NCI-H1092 treated with DMSO at 0.1 percent for 48 hours (cell line): Measurements from ENCODE around the gene HSD3B2.
A peak's percentile ranks its signal among the peaks of the same experiment; 100 is the strongest.
"Not testable (repeated sequence)": the region's sequence is repeated elsewhere in the genome, so short reads cannot be mapped to it uniquely, and the experiment has no call there.

ENCODE experiments used
- DNase-seq: peaks from one replicate; lab custom pipeline; 2025; lab: John Stamatoyannopoulos, UW

The HSD3B2 gene

DNA sequence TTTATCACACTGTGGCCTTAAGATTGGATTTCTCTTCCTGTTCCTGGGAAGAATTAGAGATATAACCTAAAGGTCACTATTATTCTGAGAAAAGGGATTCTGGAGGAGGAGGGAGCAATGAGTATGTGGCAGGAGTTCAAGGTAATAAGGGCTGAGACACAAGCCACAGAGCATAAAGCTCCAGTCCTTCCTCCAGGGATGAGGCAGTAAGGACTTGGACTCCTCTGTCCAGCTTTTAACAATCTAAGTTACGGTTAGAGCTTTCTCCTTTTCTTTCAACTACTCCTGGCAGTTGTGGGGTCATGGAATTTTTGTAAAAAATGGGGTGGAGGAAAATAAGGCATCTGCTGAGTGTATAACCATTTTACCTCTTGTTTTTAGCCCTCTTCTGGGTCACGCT lies at the start of gene HSD3B2:
Gene HSD3B2, plus strand, starts transcription at position 201 of the 400 bp plus-strand sequence. CDS start 270 bp downstream, outside the sequence.
- DNase-seq = no peak

- no peak for DNase-seq
Measured at GRCh38 chr1:119366424-119366823, 48.5 kb upstream of the HSD3B2 start.

DNA sequence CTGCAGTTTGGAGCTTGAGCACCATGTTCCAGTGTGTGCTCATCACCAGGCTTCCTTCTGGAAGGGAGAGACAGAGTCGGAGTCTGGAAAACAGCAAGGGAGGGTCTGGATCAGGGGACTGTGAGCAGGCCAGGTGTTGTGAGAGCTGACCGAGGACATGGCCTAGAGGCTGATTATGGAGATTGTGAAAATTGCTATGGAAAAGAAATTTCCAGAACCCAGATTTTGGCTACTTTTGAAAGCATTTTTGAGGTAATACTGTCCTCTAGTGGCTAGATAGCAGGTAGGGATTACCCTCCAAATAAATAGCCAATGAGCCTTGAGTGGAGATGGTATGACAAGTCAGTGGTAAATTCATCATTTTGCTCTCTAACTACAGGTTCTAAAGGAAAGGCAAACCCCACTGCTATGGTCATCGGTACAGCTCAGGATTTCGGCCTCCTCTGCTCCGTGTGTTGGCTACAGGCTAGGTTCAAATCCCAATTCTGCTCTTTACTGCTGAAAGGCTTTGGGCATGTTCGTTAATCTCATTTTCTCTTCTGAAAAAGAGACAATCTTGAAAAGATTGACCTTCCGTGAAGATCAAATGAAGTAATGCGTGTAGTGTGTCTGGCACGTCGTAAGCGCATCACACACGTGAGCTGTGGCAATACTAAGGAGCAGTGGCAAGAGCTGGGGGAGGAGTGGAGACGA lies 47.4 kb upstream of the HSD3B2 start:
- peak; percentile 13 for DNase-seq

DNA sequence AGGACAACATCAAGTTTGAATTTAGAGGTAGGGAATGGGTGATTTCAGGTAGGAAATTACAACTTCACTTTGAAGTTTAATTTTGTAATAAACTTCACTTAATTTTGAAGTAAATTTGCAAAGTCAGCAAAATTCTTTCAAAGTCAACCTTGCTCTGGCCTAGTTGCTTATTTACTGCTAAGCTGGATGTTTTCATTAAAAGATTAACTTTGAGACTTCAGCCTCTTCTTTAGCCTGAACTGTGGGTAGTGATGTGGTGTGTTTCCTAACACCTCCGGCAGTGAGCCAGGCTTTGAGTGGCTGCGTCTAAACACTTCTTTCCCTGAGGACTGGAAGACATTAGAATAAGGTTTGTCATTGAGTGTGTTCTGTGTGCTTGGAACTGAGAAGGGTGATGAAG lies 46.4 kb upstream of the HSD3B2 start, which contains the start of gene HAO2:
Gene HAO2, plus strand, starts transcription at position 232 of the 400 bp plus-strand sequence. CDS start 12,301 bp downstream, outside the sequence.
- DNase-seq = no peak

DNA sequence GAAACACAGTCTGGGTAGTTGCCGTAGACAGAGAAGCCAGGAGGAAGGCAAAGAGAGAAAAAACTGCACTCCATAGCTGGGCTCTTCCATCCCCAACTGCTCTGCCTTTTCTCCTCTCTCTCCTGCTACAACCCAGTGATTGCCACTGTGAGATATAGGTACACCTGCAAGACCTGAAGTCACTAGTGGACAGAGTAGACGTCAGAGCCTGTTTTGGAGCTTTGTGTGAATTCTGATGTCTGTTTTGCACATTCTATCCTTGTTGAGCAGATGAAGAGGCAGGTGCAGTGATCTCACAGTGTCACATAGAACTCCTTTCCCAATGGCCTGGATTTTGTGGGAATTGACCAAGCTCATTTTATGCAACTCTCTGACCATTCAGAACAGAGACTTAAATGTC lies 44.2 kb upstream of the HSD3B2 start:
- DNase-seq = no peak

DNA sequence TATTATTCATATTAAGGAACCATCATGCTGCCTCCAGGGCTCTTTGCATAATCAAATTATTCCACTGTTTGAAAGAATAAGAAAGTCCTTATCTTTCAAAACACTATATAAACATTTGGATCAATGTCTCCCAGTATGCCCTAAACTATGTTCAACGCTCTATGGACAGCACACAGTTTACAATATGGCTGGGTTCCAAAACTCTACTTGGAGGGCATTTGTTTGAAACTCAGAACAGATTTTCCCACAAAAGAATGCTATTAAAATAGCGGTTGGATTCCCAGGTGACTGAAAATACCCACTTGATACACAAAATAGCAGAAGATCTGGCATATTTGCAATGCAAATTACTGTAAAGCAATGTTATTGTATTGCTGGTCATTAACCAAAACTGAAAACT lies 43.1 kb upstream of the HSD3B2 start:
- no peak for DNase-seq

DNA sequence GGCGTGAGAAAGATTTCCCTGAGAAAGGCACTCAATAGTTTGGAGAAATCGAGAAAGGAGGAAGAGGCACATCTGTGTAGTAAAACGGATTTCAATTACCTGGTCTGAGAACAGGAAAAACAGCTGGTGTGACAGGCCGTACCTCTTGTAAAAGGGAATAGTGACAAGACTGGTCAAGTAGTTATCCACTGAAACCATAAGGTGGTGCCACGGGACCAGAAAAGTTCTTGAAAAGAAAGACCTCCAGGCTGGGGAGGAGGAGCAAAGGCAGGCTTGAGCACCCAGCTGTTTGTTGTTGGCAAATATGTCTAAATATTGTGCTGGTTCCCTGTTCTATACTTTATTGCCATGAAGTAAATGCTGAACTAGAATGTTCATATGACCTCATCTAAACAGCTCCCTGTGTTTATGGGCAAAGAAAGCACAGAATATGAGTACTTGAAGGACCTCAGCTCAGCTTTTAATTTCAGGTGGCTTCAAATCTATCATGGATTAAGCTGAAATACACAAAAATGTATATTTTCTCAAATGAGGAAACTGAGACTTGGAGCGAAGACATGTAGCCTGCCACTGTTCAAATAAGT lies 42.4 kb upstream of the HSD3B2 start:
- DNase-seq = no peak

DNA sequence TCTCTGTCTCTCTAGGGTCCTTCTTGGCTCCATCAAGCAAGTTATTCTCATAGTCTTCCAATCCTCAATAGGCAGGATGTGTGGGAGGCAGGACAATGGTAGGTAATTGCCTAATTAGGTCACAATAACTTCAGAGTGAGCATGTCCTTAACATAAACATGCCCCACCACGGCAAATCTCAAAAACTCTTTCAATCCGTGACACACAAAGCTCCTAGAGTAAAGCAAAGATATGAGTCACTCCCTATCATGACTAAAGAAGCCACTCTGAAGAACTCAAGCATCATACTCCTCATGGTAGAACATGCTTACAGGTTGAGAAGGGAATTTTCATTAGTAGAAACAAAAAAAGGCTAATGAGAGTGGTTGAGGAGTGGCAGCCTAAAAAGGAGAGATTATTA lies 41.5 kb upstream of the HSD3B2 start:
- no peak for DNase-seq

DNA sequence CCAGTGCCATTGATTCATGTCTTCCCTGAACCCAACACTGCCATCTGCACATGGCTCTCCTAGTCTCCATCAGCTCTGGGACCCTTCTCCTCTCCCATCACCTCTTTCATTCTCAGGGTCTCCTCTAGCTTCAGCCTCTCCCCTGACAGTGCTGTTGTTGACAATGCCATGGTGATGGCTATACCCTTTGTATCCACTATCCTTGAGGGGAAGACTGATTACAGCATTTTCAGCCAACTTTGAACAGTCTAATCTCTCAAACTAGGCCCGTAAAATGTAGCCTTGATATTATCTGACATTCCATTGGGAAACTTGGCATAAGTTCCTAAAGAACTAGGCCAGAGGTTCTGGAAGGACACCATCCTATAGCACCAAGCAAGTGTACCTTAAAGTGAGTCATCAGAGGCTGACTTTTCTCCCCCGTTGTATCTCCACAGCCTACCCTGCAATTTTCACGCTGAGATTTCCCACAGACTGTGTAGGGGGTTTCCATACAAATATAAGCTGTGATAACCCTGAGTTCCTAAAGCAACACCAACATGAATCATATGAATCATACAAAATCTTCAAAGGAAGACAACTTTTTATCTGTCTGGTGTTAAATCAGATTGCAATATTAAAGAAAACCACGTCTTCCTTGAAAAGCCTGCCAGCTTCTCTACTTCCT lies 40.6 kb upstream of the HSD3B2 start:
- no peak for DNase-seq

- DNase-seq = no peak
Measured at GRCh38 chr1:119375366-119375765, 39.6 kb upstream of the HSD3B2 start.

- DNase-seq = no peak
Measured at GRCh38 chr1:119376594-119376993, 38.4 kb upstream of the HSD3B2 start.

GRCh38 chr1:119377594-119377993 lies 37.4 kb upstream of the HSD3B2 start:
- not testable (repeated sequence) for DNase-seq

DNA sequence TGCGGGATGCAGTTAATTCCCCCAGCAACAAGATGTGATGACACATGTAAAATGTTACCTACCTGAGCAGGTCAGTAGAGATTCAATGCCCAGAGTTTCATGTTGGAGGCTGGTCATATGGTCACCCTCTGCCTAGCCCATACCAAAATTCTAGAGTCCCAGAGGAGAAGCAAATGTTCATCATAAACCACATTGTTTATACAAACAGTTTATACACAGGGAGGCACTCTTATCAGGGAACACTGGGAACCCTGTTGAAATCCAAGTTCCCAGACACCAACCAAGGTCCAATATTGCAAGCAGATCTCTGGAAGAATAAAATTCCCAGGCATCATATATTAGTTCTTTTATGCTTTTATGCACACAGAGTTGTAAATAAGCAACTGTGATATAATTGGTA lies 35.8 kb upstream of the HSD3B2 start:
- DNase-seq = no peak

- DNase-seq = no peak
Measured at GRCh38 chr1:119380304-119380703, 34.6 kb upstream of the HSD3B2 start.

DNA sequence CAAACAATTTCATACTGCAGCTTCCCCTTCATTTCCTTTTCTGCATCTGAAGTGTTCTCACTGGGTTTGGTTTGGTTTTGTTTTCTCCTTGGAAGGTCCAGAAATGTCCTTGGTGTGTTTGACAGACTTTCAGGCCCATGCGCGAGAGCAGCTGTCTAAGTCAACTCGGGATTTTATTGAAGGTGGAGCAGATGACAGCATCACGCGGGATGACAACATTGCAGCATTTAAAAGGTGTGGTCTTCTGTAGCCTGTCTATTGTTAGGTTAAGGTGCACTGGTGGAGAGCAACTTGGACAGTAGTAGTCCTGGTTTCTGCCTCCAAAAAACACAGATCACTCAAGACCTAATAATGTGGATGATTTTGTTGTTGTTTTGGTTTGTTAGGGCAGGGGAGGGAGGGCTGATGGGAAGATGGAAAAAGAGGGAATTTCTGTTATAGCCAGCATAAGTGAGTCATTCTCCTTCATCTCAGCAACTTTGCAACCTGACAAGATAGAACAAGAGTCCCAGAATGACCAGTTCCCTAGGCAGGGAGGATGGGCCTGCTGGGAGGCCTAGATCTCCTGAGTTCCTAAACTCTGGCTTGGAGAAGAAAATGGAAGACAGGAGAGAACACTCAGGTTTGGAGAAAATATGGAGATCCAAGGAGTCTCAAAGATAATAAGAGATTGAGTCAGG lies 33.8 kb upstream of the HSD3B2 start:
- DNase-seq = no peak

GRCh38 chr1:119384591-119384990 lies 30.4 kb upstream of the HSD3B2 start:
- no peak for DNase-seq

DNA sequence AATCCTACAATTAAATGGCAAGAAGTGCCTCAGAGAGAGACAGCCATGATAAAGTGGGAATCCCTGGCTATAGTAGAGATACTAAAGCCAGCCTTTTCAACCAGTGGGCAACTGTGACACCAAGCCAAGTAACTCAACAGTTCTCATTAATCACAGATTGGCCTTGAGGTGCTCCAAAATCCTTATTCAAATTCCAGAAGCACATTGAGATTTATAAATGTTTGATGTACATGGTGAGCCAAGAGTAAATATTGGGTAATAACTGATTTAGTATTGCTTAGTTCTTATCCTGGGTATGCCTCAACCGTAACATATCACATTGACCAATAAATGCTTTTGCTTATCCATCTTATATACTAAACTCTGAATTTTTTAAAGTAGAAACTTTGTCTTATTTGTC lies 29.3 kb upstream of the HSD3B2 start:
- no peak for DNase-seq

DNA sequence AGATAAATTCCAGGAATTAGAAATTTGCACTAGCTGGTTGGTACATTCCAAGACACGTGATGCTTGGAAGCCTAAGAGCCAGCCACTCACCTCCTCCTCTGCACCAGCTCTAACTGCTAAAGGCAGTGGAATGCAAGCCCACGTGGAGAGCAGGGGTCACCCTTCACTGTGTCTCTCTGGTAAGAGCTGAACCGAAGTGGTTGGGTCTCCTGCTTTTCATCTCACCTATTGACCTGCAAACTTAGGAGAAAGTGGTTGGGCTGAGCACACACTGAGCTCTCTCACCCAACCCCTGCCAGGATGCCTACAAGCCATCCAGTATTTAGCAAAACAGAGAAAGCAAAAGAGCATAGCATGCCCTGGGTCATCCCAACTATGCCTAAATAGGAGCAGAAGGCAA lies 27.1 kb upstream of the HSD3B2 start:
- DNase-seq = no peak

- DNase-seq = no peak
Measured at GRCh38 chr1:119388450-119388849, 26.5 kb upstream of the HSD3B2 start.

- no peak for DNase-seq
Measured at GRCh38 chr1:119390526-119390925, 24.4 kb upstream of the HSD3B2 start.

DNA sequence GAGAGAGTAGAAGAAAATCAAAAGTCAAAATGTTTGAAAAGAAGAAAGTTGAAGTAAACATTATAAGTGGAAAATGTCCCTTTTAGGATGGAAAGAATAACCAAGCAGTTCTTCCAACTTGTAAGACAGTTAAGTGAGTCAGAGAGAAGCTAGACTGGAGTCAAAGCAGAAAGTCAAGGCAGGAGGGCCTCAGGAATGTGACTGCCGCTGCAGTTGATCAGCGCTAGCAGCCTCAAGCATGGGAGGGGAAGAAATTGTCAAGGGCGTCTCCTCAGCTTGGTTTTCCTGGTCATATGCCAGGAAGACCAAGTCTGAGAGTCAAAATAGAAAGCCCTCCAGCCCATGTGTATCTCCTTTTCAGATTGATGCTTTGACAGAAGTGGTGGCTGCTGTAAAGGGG lies 23.2 kb upstream of the HSD3B2 start:
- DNase-seq = no peak

DNA sequence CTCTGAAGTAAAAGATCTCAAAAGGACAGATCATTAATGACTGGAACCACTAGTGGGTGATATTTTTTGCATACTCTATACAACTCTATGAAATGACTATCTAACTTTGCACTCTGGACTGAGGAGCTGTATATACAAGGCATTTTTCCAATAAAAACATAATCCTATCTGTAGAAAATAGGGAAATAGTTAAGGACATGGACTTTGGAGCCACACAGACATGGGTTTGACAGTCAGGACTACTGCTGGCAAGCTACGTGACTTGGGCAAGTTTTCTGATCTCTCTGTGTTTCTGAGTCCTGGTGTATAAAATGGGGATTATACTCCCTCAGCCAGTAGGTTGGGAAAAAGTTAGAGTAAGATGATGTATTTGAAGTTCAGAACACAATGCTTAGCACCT lies 20.9 kb upstream of the HSD3B2 start:
- no peak for DNase-seq

- DNase-seq = no peak
Measured at GRCh38 chr1:119396982-119397381, 18.0 kb upstream of the HSD3B2 start.
